Measurements from ENCODE around the gene GPSM3.
"Not testable (repeated sequence)": the region's sequence is repeated elsewhere in the genome, so short reads cannot be mapped to it uniquely, and the experiment has no call there.

GPSM3 gene

DNA sequence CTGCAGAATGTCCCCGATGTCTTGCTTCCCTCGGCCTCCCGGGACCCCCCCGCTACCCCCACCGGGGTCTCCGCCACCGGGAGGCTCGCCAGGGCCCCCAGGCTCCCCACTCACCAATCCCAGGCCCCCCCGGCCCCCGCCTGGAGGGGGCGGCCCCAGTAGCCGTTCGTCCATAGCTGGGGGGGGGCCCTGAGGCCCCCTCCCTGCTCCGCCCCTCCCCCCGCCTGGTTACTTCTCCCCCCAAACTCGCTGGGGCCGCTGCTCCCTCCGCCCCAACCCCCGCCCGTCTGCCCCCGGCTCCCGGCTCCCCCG, 2.7 kb downstream of the GPSM3 start:
- peak overlapping the region; percentile 77 to 87 for H3K4ac ChIP-seq (ENCODE audit: low read depth in 1 of 2, low read length in 2 of 2)
- peak overlapping the region; percentile 84 to 87 for H3K14ac ChIP-seq (ENCODE audit: low read length in 2 of 2)
- H4K8ac ChIP-seq (ENCODE audit: low read length), result peak overlapping the region; percentile 48
- WGBS, result 2% methylated on average over 7 of the region's 23 CpGs
- H2BK12ac ChIP-seq (ENCODE audit: low read length in 2 of 2), result no peak overlapping the region
- peak overlapping the region; percentile 81 to 84 for H3K18ac ChIP-seq (ENCODE audit: low read depth in 1 of 2, low read length in 2 of 2)
- H3K9ac ChIP-seq (ENCODE audit: low read length), result peak overlapping the region; percentile 94
- no peaks in the 10 kb centered on the region for H3K27me3 ChIP-seq (ENCODE audit: control insufficient read depth in 1 of 2, insufficient read depth in 1 of 2, low read length in 2 of 2)
- no peaks in the 10 kb centered on the region for H3K9me3 ChIP-seq (ENCODE audit: control insufficient read depth, low read length)
- H4K91ac ChIP-seq (ENCODE audit: low read length), result no peak overlapping the region
- no peak overlapping the region for H2BK5ac ChIP-seq (ENCODE audit: low read depth, low read length, poor library complexity, severe bottlenecking)
- peaks cover 14% of the 10 kb centered on the region for H3K79me1 ChIP-seq (replicated peaks; ENCODE audit: low read length, poor library complexity, severe bottlenecking)
- peak overlapping the region; percentile 66 to 94 for H3K4me3 ChIP-seq (ENCODE audit: insufficient read depth in 1 of 2, low read depth in 1 of 2, low read length in 2 of 2)
- peaks cover 24 to 27% of the 10 kb centered on the region in 2 experiments for H3K36me3 ChIP-seq (ENCODE audit: control insufficient read depth in 1 of 2, insufficient read depth in 2 of 2, low read depth in 1 of 2, low read length in 2 of 2)
- no peak overlapping the region for H2AFZ ChIP-seq (ENCODE audit: low read depth, low read length)
- H3K27ac ChIP-seq (ENCODE audit: low read length, poor library complexity, severe bottlenecking), result peak overlapping the region; percentile 55
- H2AK5ac ChIP-seq (ENCODE audit: low read length, severe bottlenecking), result no peak overlapping the region
- H2BK120ac ChIP-seq (ENCODE audit: low read depth, low read length), result peak overlapping the region; percentile 99
- peak overlapping the region; percentile 96 for H2BK15ac ChIP-seq (ENCODE audit: low read depth, poor library complexity, severe bottlenecking)
- H3K23ac ChIP-seq (ENCODE audit: low read length in 2 of 2), result no peak overlapping the region
- DNase-seq, result no peak
- peak overlapping the region; percentile 81 for H3K4me2 ChIP-seq (ENCODE audit: low read length, poor library complexity, severe bottlenecking)
- peaks cover 37% of the 10 kb centered on the region for H3K4me1 ChIP-seq (ENCODE audit: control insufficient read depth, insufficient read depth, low read depth, low read length)

- H2AFZ ChIP-seq (ENCODE audit: low read depth, low read length), result no peak overlapping the region
- no peaks in the 10 kb centered on the region for H3K27me3 ChIP-seq (ENCODE audit: control insufficient read depth in 1 of 2, insufficient read depth in 1 of 2, low read length in 2 of 2)
- peak; percentile 14 for DNase-seq
- H3K4ac ChIP-seq (ENCODE audit: low read depth in 1 of 2, low read length in 2 of 2), result peak overlapping the region; percentile 77 to 87
- H3K4me1 ChIP-seq (ENCODE audit: control insufficient read depth, insufficient read depth, low read depth, low read length), result peaks cover 39% of the 10 kb centered on the region
- H3K18ac ChIP-seq (ENCODE audit: low read depth in 1 of 2, low read length in 2 of 2), result peak overlapping the region; percentile 81 to 84
- H2AK5ac ChIP-seq (ENCODE audit: low read length, severe bottlenecking), result peak overlapping the region; percentile 74
- peak overlapping the region; percentile 94 for H3K9ac ChIP-seq (ENCODE audit: low read length)
- H3K14ac ChIP-seq (ENCODE audit: low read length in 2 of 2), result peak overlapping the region; percentile 84 to 87
- peak overlapping the region; percentile 99 for H2BK120ac ChIP-seq (ENCODE audit: low read depth, low read length)
- no peak overlapping the region for H4K91ac ChIP-seq (ENCODE audit: low read length)
- H2BK5ac ChIP-seq (ENCODE audit: low read depth, low read length, poor library complexity, severe bottlenecking), result peak overlapping the region; percentile 40
- H3K36me3 ChIP-seq (ENCODE audit: control insufficient read depth in 1 of 2, insufficient read depth in 2 of 2, low read depth in 1 of 2, low read length in 2 of 2), result peaks cover 27 to 29% of the 10 kb centered on the region in 2 experiments
- peak overlapping the region; percentile 81 for H3K4me2 ChIP-seq (ENCODE audit: low read length, poor library complexity, severe bottlenecking)
- peak overlapping the region; percentile 96 for H2BK15ac ChIP-seq (ENCODE audit: low read depth, poor library complexity, severe bottlenecking)
- H3K27ac ChIP-seq (ENCODE audit: low read length, poor library complexity, severe bottlenecking), result peak overlapping the region; percentile 55
- H4K8ac ChIP-seq (ENCODE audit: low read length), result peak overlapping the region; percentile 48
- H3K9me3 ChIP-seq (ENCODE audit: control insufficient read depth, low read length), result no peaks in the 10 kb centered on the region
- H3K4me3 ChIP-seq (ENCODE audit: insufficient read depth in 1 of 2, low read depth in 1 of 2, low read length in 2 of 2), result peak overlapping the region; percentile 66 to 94
- peaks cover 16% of the 10 kb centered on the region for H3K79me1 ChIP-seq (replicated peaks; ENCODE audit: low read length, poor library complexity, severe bottlenecking)
- WGBS, result 2% methylated on average over 7 of the region's 10 CpGs
- H2BK12ac ChIP-seq (ENCODE audit: low read length in 2 of 2), result peak overlapping the region in 1 of 2 experiments; percentile 45
- H3K23ac ChIP-seq (ENCODE audit: low read length in 2 of 2), result peak overlapping the region in 1 of 2 experiments; percentile 57
These were observed 3.2 kb downstream of the GPSM3 start for GRCh38 chr6:32189069-32189741.

- peak overlapping the region in 1 of 2 experiments; percentile 46 for H3K23ac ChIP-seq (ENCODE audit: low read length in 2 of 2)
- no peak overlapping the region for H4K8ac ChIP-seq (ENCODE audit: low read length)
- peak overlapping the region; percentile 81 for H3K4me2 ChIP-seq (ENCODE audit: low read length, poor library complexity, severe bottlenecking)
- no peak overlapping the region for H2BK5ac ChIP-seq (ENCODE audit: low read depth, low read length, poor library complexity, severe bottlenecking)
- H3K79me1 ChIP-seq (replicated peaks; ENCODE audit: low read length, poor library complexity, severe bottlenecking), result peaks cover 20% of the 10 kb centered on the region
- peak overlapping the region; percentile 55 for H3K27ac ChIP-seq (ENCODE audit: low read length, poor library complexity, severe bottlenecking)
- peak overlapping the region; percentile 61 for H2BK120ac ChIP-seq (ENCODE audit: low read depth, low read length)
- peak overlapping the region; percentile 20 to 87 for H3K4ac ChIP-seq (ENCODE audit: low read depth in 1 of 2, low read length in 2 of 2)
- H3K4me1 ChIP-seq (ENCODE audit: control insufficient read depth, insufficient read depth, low read depth, low read length), result peaks cover 42% of the 10 kb centered on the region
- peak overlapping the region; percentile 16 to 81 for H3K18ac ChIP-seq (ENCODE audit: low read depth in 1 of 2, low read length in 2 of 2)
- peak overlapping the region; percentile 94 for H3K9ac ChIP-seq (ENCODE audit: low read length)
- no peak overlapping the region for H2AFZ ChIP-seq (ENCODE audit: low read depth, low read length)
- H4K91ac ChIP-seq (ENCODE audit: low read length), result no peak overlapping the region
- no peak overlapping the region for H2BK15ac ChIP-seq (ENCODE audit: low read depth, poor library complexity, severe bottlenecking)
- DNase-seq, result peak; percentile 48
- WGBS, result 34% methylated on average over 13 of the region's 13 CpGs
- no peak overlapping the region for H2BK12ac ChIP-seq (ENCODE audit: low read length in 2 of 2)
- peak overlapping the region; percentile 66 to 94 for H3K4me3 ChIP-seq (ENCODE audit: insufficient read depth in 1 of 2, low read depth in 1 of 2, low read length in 2 of 2)
- H3K14ac ChIP-seq (ENCODE audit: low read length in 2 of 2), result no peak overlapping the region
- H2AK5ac ChIP-seq (ENCODE audit: low read length, severe bottlenecking), result no peak overlapping the region
- H3K36me3 ChIP-seq (ENCODE audit: control insufficient read depth in 1 of 2, insufficient read depth in 2 of 2, low read depth in 1 of 2, low read length in 2 of 2), result peaks cover 33 to 36% of the 10 kb centered on the region in 2 experiments
- no peaks in the 10 kb centered on the region for H3K9me3 ChIP-seq (ENCODE audit: control insufficient read depth, low read length)
- H3K27me3 ChIP-seq (ENCODE audit: control insufficient read depth in 1 of 2, insufficient read depth in 1 of 2, low read length in 2 of 2), result no peaks in the 10 kb centered on the region
These were observed 3.9 kb downstream of the GPSM3 start for GRCh38 chr6:32188381-32189068.

GRCh38 chr6:32187725-32188380, 4.6 kb downstream of the GPSM3 start:
- H3K9me3 ChIP-seq (ENCODE audit: control insufficient read depth, low read length); H2AFZ ChIP-seq (ENCODE audit: low read depth, low read length); H2BK12ac ChIP-seq (ENCODE audit: low read length in 2 of 2); H4K91ac ChIP-seq (ENCODE audit: low read length); H2BK5ac ChIP-seq (ENCODE audit: low read depth, low read length, poor library complexity, severe bottlenecking); H2BK15ac ChIP-seq (ENCODE audit: low read depth, poor library complexity, severe bottlenecking); H2AK5ac ChIP-seq (ENCODE audit: low read length, severe bottlenecking); H3K4ac ChIP-seq (ENCODE audit: low read depth in 1 of 2, low read length in 2 of 2); H3K27ac ChIP-seq (ENCODE audit: low read length, poor library complexity, severe bottlenecking); H3K27me3 ChIP-seq (ENCODE audit: control insufficient read depth in 1 of 2, insufficient read depth in 1 of 2, low read length in 2 of 2); H3K18ac ChIP-seq (ENCODE audit: low read depth in 1 of 2, low read length in 2 of 2); H2BK120ac ChIP-seq (ENCODE audit: low read depth, low read length); H4K8ac ChIP-seq (ENCODE audit: low read length); H3K14ac ChIP-seq (ENCODE audit: low read length in 2 of 2); H3K4me2 ChIP-seq (ENCODE audit: low read length, poor library complexity, severe bottlenecking); DNase-seq: not testable (repeated sequence)
- Histone ChIP-seq H3K79me1 (replicated peaks; ENCODE audit: low read length, poor library complexity, severe bottlenecking) (peaks cover 23% of the 10 kb centered on the region), H3K36me3 (ENCODE audit: control insufficient read depth in 1 of 2, insufficient read depth in 2 of 2, low read depth in 1 of 2, low read length in 2 of 2) (peaks cover 40 to 42% of the 10 kb centered on the region in 2 experiments), H3K4me1 (ENCODE audit: control insufficient read depth, insufficient read depth, low read depth, low read length) (peaks cover 42% of the 10 kb centered on the region), H3K23ac (ENCODE audit: low read length in 2 of 2) (peak overlapping the region in 1 of 2 experiments; percentile 23), H3K4me3 (ENCODE audit: insufficient read depth in 1 of 2, low read depth in 1 of 2, low read length in 2 of 2) (peak overlapping the region in 1 of 2 experiments; percentile 94), H3K9ac (ENCODE audit: low read length) (peak overlapping the region; percentile 94)
- 84% methylated on average over 13 of the region's 18 CpGs for WGBS

All from mesenchymal stem cell (in vitro differentiated cells and primary cell).